HepG2 (cell line): ENCODE data around the gene UBAC2. TPM values are rescaled to one million over a fixed set of nuclear protein-coding genes. Genes with fewer than 3 reads are reported as not detected.

ENCODE experiments used
- ATAC-seq: fragments of 200-7000 bp; cut with Tn5 transposase; 3 replicates; pipeline ENCODE4 v1.9.1; 2020; ENCODE audit warnings: mild to moderate bottlenecking, moderate library complexity
- BruUV-seq: library from RNA; stranded (reverse); fragments of 400-500 nt; replicated peaks from 2 replicates; lab custom pipeline; 2021; lab: Mats Ljungman, UMichigan
- CTCF ChIA-PET: fragments of 300-600 bp; formaldehyde crosslinking; extraction: SDS; loops from one replicate; lab custom pipeline; 2021; ENCODE audit warnings: low total read pairs, inconsistent platforms, low intra/inter-chr PET ratio; lab: Yijun Ruan, JAX
- POLR2A ChIA-PET: fragments of 350-600 bp; sonication (Branson Sonifier 250); formaldehyde crosslinking; loops from one replicate; lab custom pipeline; 2020; ENCODE audit warnings: antibody characterized with exemption, inconsistent platforms; lab: Yijun Ruan, JAX
- DNase-seq: peaks from one replicate; pipeline ENCODE4 v3.0.0-alpha.2; 2015; ENCODE audit warnings: low spot score
- FAIRE-seq: peaks from 3 replicates; lab custom pipeline; 2011; peaks lifted over from hg19 to GRCh38; lab: Jason Lieb, UNC
- H2AFZ ChIP-seq: one replicate; pipeline ENCODE4 v1.6.1; 2011; ENCODE audit warnings: low read length, inconsistent platforms
- H3K27ac ChIP-seq: fragments of 300-600 bp; 3 replicates; pipeline ENCODE4 v1.8.0; 2011; ENCODE audit warnings: mixed run types, mild to moderate bottlenecking, mixed read lengths, low read length, inconsistent platforms; ENCODE audit not compliant: insufficient read depth; ENCODE audit errors: extremely low read length
- H3K27me3 ChIP-seq, 2 experiments: fragments of 200-600 bp in 1 of 2; 2 replicates in 1 of 2; 3 replicates in 1 of 2; pipeline versions ENCODE4 v1.6.0 to v1.8.0; 2011; ENCODE audit warnings: low read length in 2 of 2, mild to moderate bottlenecking in 2 of 2, moderate library complexity in 2 of 2, inconsistent platforms in 1 of 2; ENCODE audit not compliant: insufficient read depth in 2 of 2, control insufficient read depth in 1 of 2
- H3K36me3 ChIP-seq, 2 experiments: fragments of 200-600 bp in 1 of 2; replicated peaks in 1 of 2; 2 replicates in 1 of 2; 3 replicates in 1 of 2; pipeline versions ENCODE4 v1.5.1 to v1.8.0; 2011; ENCODE audit warnings: low read length in 2 of 2, inconsistent platforms in 1 of 2; ENCODE audit not compliant: insufficient read depth in 2 of 2, control insufficient read depth in 1 of 2
- H3K4me1 ChIP-seq: 2 replicates; pipeline ENCODE4 v1.5.1; 2012; ENCODE audit warnings: low read length, inconsistent platforms; ENCODE audit not compliant: insufficient read depth
- H3K4me2 ChIP-seq: 2 replicates; pipeline ENCODE4 v1.6.0; 2011; ENCODE audit warnings: low read depth, low read length, inconsistent platforms
- H3K4me3 ChIP-seq, 3 experiments: fragments of 200-600 bp in 1 of 3; sonication (generic), shearing (Covaris generic) in 1 of 3; replicated peaks in 1 of 3; 2 replicates each; pipeline ENCODE4 v1.5.1; 2011 to 2016; ENCODE audit warnings: low read length in 3 of 3, inconsistent platforms in 2 of 3, low read depth in 2 of 3, mild to moderate bottlenecking in 2 of 3, control low read depth in 1 of 3, mixed read lengths in 1 of 3; ENCODE audit not compliant: insufficient read depth in 1 of 3
- H3K79me2 ChIP-seq: one replicate; pipeline ENCODE4 v1.6.1; 2011; ENCODE audit warnings: low read length, inconsistent platforms; ENCODE audit not compliant: insufficient read depth
- H3K9ac ChIP-seq: 2 replicates; pipeline ENCODE4 v1.6.0; 2011; ENCODE audit warnings: mild to moderate bottlenecking, low read depth, low read length, inconsistent platforms; ENCODE audit not compliant: insufficient read depth
- H3K9me3 ChIP-seq: 2 replicates; pipeline ENCODE4 v1.5.1; 2012; ENCODE audit warnings: mild to moderate bottlenecking, low read length
- H4K20me1 ChIP-seq: 2 replicates; pipeline ENCODE4 v1.6.0; 2011; ENCODE audit warnings: inconsistent platforms, mild to moderate bottlenecking, low read length, moderate library complexity; ENCODE audit not compliant: insufficient read depth
- ATF1 ChIP-seq: IDR thresholded peaks from 2 replicates; pipeline ENCODE4 v1.6.1; 2016; ENCODE audit warnings: mild to moderate bottlenecking, control low read depth
- HOXA7 ChIP-seq: sonication (generic); formaldehyde crosslinking; IDR thresholded peaks from 2 replicates; pipeline ENCODE4 v1.8.1; 2022; ENCODE audit warnings: mild to moderate bottlenecking, missing genetic modification reagents, moderate library complexity
- POLR2AphosphoS2 ChIP-seq: IDR thresholded peaks from 2 replicates; pipeline ENCODE4 v1.6.1; 2011; ENCODE audit warnings: low read depth, low read length, improper control_type of control experiment
- RARA ChIP-seq: IDR thresholded peaks from 2 replicates; pipeline ENCODE4 v1.6.1; 2016; ENCODE audit warnings: missing genetic modification reagents, missing compliant biosample characterization
- SIX1 ChIP-seq: sonication (generic); formaldehyde crosslinking; IDR thresholded peaks from 2 replicates; pipeline ENCODE4 v1.4.0; 2020; ENCODE audit warnings: missing genetic modification reagents, borderline replicate concordance
- SMC3 ChIP-seq: IDR thresholded peaks from 2 replicates; pipeline ENCODE4 v1.6.1; 2011; ENCODE audit warnings: low read length, improper control_type of control experiment
- STAT5B ChIP-seq: sonication (generic); formaldehyde crosslinking; IDR thresholded peaks from 2 replicates; pipeline ENCODE4 v1.4.0; 2020; ENCODE audit warnings: missing genetic modification reagents
- TAF1 ChIP-seq: sonication (generic); formaldehyde crosslinking; IDR thresholded peaks from 2 replicates; pipeline ENCODE4 v1.4.0; 2020; ENCODE audit warnings: missing genetic modification reagents
- TGIF2 ChIP-seq: IDR thresholded peaks from 2 replicates; pipeline ENCODE4 v1.6.1; 2016; ENCODE audit warnings: control low read depth, missing compliant biosample characterization
- XBP1 ChIP-seq: sonication (generic); formaldehyde crosslinking; IDR thresholded peaks from 2 replicates; pipeline ENCODE4 v1.5.0; 2020; ENCODE audit warnings: missing genetic modification reagents
- ZBTB26 ChIP-seq: IDR thresholded peaks from 2 replicates; pipeline ENCODE4 v1.6.1; 2016; ENCODE audit warnings: missing compliant biosample characterization, missing genetic modification reagents, borderline replicate concordance
- ZBTB3 ChIP-seq: sonication (generic); formaldehyde crosslinking; IDR thresholded peaks from 2 replicates; pipeline ENCODE4 v1.4.0; 2020; ENCODE audit warnings: low read depth, mild to moderate bottlenecking, moderate library complexity, missing genetic modification reagents, borderline replicate concordance
- ZNF180 ChIP-seq: sonication (generic); formaldehyde crosslinking; IDR thresholded peaks from 2 replicates; pipeline ENCODE4 v1.4.0; 2020; ENCODE audit warnings: low read depth, missing genetic modification reagents, borderline replicate concordance
- ZNF317 ChIP-seq: sonication (generic); formaldehyde crosslinking; IDR thresholded peaks from 2 replicates; pipeline ENCODE4 v1.5.0; 2020; ENCODE audit warnings: mild to moderate bottlenecking, missing genetic modification reagents
- ZNF552 ChIP-seq: sonication (generic); formaldehyde crosslinking; IDR thresholded peaks from 2 replicates; pipeline ENCODE4 v1.9.0; 2022; ENCODE audit warnings: missing genetic modification reagents, mild to moderate bottlenecking, borderline replicate concordance
- ZNF574 ChIP-seq: sonication (generic); formaldehyde crosslinking; IDR thresholded peaks from 2 replicates; pipeline ENCODE4 v1.4.0; 2020; ENCODE audit warnings: missing genetic modification reagents
- ZNF674 ChIP-seq: sonication (generic); formaldehyde crosslinking; IDR thresholded peaks from 2 replicates; pipeline ENCODE4 v1.5.0; 2020; ENCODE audit warnings: low read depth, mild to moderate bottlenecking, missing genetic modification reagents
- WGBS: methylation state at CpG from one replicate; pipeline ENCODE4 v1.1.6; 2017; ENCODE audit warnings: low lambda C conversion rate; 5-methylcytosine and 5-hydroxymethylcytosine counted together
- in situ Hi-C: cut with HindIII; loops from 2 replicates; pipeline ENCODE4 v1.10.0; 2017; ENCODE audit warnings: low pct_unique_long_range_greater_than_20kb; ENCODE audit not compliant: extremely low pct_ligation_motif_present
- intact Hi-C: fragments of 100-400 bp; cut with micrococcal nuclease; formaldehyde crosslinking; loops from one replicate; pipeline ENCODE4 v1.10.0; 2022; ENCODE audit not compliant: unreplicated experiment
- polyA plus RNA-seq, 8 experiments: library from polyadenylated mRNA; depleted of rRNA in 3 of 8; stranded (reverse) in 7 of 8; unstranded in 1 of 8; fragments of >200 nt; fragmentation: Illumina TruSeq in 4 of 8; extraction: Trizol in 4 of 8; gene quantifications; 2 replicates each; pipeline versions ENCODE4 v1.2.1 to v1.2.3, GENCODE V29; 2011 to 2016; ENCODE audit warnings: low read depth in 4 of 8, missing spikeins in 1 of 8, mixed read lengths in 1 of 8; ENCODE audit not compliant: insufficient read depth in 1 of 8
- total RNA-seq, 5 experiments: library from RNA; depleted of rRNA; stranded (reverse); fragments of >200 nt; fragmentation: Illumina TruSeq; extraction: Trizol; gene quantifications; 2 replicates each; pipeline ENCODE4 v1.2.3, GENCODE V29; 2016; ENCODE audit warnings: low read depth in 1 of 5

The UBAC2 gene
- total and polyA plus RNA-seq, 2 of the 13 experiments (the other 11 are each of a cell fraction or from before 2014, with no cell fraction given): 61.3 to 80.8 TPM

GRCh38 chr13:99214232-99214631 lies 13.6 kb downstream of the UBAC2 start:
- TF ChIP-seq SMC3: no peak
- no peak for TF ChIP-seq ZNF317 (CRISPR knock-in tag)
- TF ChIP-seq ATF1: no peak
- no peak for TF ChIP-seq ZBTB26 (CRISPR knock-in tag)

GRCh38 chr13:99214731-99215130 lies 14.1 kb downstream of the UBAC2 start:
- WGBS: 87% methylated on average over 1 of the region's 1 CpG
- Histone ChIP-seq H3K4me3 (no peak overlapping the region), H4K20me1 (peaks cover 16% of the 10 kb centered on the region; the same call in 1 of the 2 replicates), H3K36me3 (peaks cover 1 to 12% of the 10 kb centered on the region in 2 experiments; a peak in 3 of 5 replicates), H3K79me2 (peaks cover 77% of the 10 kb centered on the region), H3K4me2 (no peak overlapping the region), H3K27me3 (no peaks in the 10 kb centered on the region), H3K9me3 (no peaks in the 10 kb centered on the region), H3K9ac (no peak overlapping the region), H2AFZ (no peak overlapping the region), H3K4me1 (no peaks in the 10 kb centered on the region), H3K27ac (no peak overlapping the region)
- ChIA-PET POLR2A (interaction anchor here (1.9 kb wide), 1 partner anchor 14 kb away, joined by 4 read pairs; the partner anchor contains the start of gene UBAC2), CTCF (no interaction called here)
- DNase-seq (no peak), ATAC-seq (no peak), FAIRE-seq (no peak)
- BruUV-seq: no TSS peak
- in situ Hi-C loops (no loop called here), intact Hi-C loops (no loop called here)
- TF ChIP-seq TGIF2 (CRISPR knock-in tag): no peak
- no peak for TF ChIP-seq SIX1 (CRISPR knock-in tag)
- TF ChIP-seq TAF1 (CRISPR knock-in tag): no peak
- TF ChIP-seq XBP1: no peak
- no peak for TF ChIP-seq ZBTB3 (CRISPR knock-in tag)
- no peak for TF ChIP-seq HOXA7 (CRISPR knock-in tag)
- no peak for TF ChIP-seq ZNF674 (CRISPR knock-in tag)
- TF ChIP-seq ZNF180 (CRISPR knock-in tag): no peak
- TF ChIP-seq STAT5B (CRISPR knock-in tag): no peak
- TF ChIP-seq ZNF552 (CRISPR knock-in tag): no peak
- no peak for TF ChIP-seq ZNF574 (CRISPR knock-in tag)
- TF ChIP-seq POLR2AphosphoS2: no peak
- no peak for TF ChIP-seq RARA

More at GRCh38 chr13:99214232-99214631, 13.6 kb downstream of the UBAC2 start:
- 98% methylated on average over 7 of the region's 7 CpGs for WGBS
- in situ Hi-C loops (no loop called here), intact Hi-C loops (no loop called here)
- no TSS peak for BruUV-seq
- H3K9ac ChIP-seq: no peak overlapping the region
- H4K20me1 ChIP-seq: peaks cover 16% of the 10 kb centered on the region; the same call in 1 of the 2 replicates
- H3K27ac ChIP-seq: no peak overlapping the region
- no peak overlapping the region for H2AFZ ChIP-seq
- H3K4me3 ChIP-seq: no peak overlapping the region
- no peak for DNase-seq
- H3K4me2 ChIP-seq: no peak overlapping the region
- H3K27me3 ChIP-seq: no peaks in the 10 kb centered on the region
- no peaks in the 10 kb centered on the region for H3K9me3 ChIP-seq
- no peak for FAIRE-seq
- POLR2A ChIA-PET: interaction anchor here (1.9 kb wide), 1 partner anchor 14 kb away, joined by 4 read pairs; the partner anchor contains the start of gene UBAC2
- no peaks in the 10 kb centered on the region for H3K4me1 ChIP-seq
- H3K79me2 ChIP-seq: peaks cover 75% of the 10 kb centered on the region
- CTCF ChIA-PET: no interaction called here
- ATAC-seq: no peak
- H3K36me3 ChIP-seq: peaks cover 1 to 13% of the 10 kb centered on the region in 2 experiments; a peak in 3 of 5 replicates
